GM18511 (cell line): ENCODE data around the gene TRAK1.

Experiments used
- ATAC-seq: cut with Tn5 transposase; IDR thresholded peaks from one replicate; pipeline ENCODE4 v1.9.1; 2021; ENCODE audit warnings: mild to moderate bottlenecking, moderate library complexity; ENCODE audit not compliant: unreplicated experiment

Gene TRAK1

GRCh38 chr3:42090973-42091731 is at the start of gene TRAK1:
TSS of gene TRAK1 (plus strand) at chr3:42091357. CDS start at chr3:42091470, 113 bp downstream.
- ATAC-seq, result no peak

- ATAC-seq, result no peak
Measured at GRCh38 chr3:42042747-42043098, 48.4 kb upstream of the TRAK1 start.

DNA sequence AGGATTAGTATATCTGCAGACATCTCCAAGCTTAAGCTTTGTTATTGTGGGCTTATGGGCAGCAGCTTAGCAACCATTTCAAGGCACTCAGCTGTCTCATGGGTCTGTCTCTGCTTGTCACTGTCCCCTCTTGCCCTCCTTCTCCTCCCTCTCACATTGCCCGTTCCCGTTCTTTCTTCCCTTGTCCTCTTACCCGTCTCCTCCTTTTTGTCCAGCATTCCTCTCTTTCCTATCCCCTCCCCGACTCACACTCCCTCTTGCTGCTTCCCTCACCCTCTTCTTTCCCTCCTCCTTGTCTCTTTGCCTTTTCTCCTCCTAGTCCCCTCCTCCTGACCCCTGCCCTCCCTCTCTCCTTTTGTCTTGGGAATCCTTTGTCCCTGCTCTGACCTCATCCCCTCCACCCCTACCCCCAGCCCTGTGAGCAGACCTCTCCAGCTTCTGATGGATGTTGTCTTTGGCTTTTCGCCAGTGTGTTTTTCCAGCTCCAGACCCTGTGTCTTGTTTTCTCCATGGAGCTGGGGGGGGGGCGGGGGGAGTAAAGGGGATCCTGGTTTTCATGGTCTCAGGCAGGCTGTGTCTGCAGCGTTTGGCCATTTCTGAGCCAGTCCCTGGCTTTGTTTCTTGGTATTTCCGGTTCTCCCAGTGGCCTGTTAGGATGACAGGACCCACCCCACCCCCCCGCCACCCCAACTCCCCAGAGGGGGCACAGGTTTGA is 47.9 kb upstream of the TRAK1 start:
- ATAC-seq, result no peak

- ATAC-seq, result no peak
Measured at GRCh38 chr3:42045708-42046243, 45.4 kb upstream of the TRAK1 start.

DNA sequence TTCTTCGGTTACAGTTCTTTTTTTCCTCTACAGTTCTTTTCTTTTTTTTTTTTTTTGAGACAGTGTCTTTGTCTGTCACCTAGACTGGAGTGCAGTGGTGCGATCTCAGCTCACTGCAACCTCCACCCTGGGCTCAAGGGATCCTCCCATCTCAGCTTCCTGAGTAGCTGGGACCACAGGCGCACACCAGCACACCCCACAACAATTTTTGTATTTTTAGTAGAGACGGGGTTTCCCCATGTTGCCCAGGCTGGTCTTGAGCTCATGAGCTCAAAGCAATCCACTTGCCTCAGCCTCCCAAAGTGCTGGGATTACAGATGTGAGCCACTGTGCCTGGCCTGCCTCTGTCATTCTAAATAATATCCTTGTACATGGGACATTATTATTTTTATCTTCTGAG is 42.6 kb upstream of the TRAK1 start:
- peak; percentile 51 for ATAC-seq

- no peak for ATAC-seq
Measured at GRCh38 chr3:42050126-42050525, 41.0 kb upstream of the TRAK1 start.

DNA sequence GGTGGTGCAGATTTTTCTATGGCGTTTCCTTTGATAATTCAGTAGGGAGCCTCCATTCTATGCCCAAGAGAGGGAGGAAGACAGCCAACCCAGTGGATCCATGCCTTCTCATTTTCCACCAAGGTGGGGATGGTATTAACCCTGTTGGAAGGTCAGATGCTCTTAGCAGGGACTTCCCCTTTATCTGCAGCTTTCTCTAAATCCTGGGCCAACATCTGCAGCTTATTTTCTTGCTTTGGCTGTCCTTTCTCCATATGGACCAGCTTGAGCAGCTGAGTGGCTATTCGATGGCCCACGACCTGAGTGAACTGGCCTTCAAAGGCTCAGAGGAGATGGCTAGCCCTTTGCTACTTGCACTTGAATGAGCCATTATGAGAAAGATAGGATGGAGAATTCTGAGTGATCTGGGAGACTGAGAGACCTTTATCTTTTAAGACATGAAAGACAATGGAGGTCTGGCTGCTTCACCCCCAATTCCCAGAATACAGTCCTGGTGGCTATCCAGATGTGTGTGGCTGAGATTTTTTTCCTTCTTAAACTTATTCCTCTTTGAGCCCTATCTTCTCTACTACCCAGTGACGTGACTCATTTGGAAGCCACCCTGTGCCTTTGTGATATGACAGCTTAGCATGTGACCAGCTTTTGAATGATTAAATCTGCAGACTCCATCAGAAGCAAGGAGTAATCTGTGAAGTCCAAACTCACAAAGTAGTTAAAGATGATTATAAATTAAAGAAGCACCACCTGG is 39.6 kb upstream of the TRAK1 start:
- peak; percentile 39 for ATAC-seq

DNA sequence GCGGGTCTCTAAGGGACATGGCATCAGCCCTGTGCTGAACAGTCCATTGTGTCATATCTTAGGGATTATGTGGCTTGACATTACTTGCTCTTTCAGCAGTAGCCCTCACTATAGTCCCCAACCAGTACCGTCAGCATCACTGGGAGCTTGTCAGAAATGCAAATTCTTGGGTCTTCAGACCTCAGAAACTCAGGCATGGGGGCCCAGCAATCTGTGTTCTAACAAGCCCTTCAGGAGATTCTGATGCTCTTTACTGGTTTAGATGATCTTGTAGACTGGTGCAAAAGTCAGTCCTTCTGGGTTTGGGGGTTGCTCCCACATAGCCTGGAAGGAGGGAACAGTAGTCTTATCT is 39.0 kb upstream of the TRAK1 start:
- peak; percentile 64 for ATAC-seq

DNA sequence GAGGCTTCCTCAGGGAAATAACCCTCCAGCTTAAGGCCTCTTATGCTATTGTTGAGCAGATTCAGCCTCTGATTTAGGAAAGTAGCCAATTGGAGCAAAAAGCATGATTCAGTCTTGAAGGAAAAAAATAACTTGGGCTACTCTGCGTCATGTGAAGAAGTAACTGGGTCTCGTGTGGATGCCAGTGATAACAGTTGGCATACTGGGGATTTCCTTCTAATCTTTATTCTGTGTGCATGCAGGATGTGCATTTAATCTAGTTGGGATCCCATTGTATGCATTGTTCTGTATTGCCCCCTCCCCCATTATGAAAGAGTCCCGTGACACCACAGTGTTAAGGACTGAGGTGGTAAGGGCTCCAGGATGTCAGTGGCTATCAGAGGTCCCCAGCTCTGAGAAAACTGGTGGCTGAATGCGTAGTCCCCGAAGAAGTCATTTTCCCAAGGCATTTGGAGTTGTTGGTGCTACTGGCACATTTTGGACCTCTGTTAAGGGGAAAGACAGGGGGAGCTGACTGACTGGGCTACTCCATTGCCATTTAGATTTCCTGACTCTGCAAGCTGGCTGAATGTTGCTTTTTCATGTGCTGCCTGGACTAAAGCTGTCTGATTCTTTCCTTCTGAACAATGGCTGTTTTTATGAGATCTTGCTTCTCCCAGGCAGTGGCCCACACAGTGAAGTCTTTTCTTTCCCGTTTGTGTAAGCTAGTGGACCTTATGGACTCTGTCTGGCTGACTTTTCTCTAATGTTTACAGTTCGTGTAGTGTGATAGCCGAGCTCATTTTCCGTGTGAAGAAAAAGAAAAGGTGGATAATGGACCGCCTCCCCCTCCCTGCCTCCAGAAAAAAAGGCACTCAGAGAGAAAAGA is 38.4 kb upstream of the TRAK1 start:
- ATAC-seq, result no peak

- no peak for ATAC-seq
Measured at GRCh38 chr3:42053476-42053875, 37.7 kb upstream of the TRAK1 start.

DNA sequence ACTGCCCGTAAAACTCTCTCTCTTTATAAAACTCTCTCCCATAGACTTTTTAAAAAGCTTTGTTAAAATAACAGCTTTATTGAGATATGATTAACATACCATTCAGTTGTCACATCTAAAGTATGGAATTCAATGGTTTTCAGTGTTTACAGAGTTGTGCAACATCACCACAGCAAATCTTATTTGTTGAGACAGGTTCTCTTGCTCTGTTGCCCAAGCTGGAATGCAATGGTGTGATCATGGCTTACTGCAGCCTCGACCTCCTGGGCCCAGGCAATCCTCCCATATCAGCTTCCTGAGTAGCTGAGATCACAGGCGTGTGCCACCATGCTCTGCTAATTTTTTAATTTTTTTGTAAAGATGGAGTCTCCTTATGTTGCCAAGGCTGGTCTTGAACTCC is 35.9 kb upstream of the TRAK1 start:
- ATAC-seq, result no peak

- no peak for ATAC-seq
Measured at GRCh38 chr3:42056840-42057239, 34.3 kb upstream of the TRAK1 start.

- peak; percentile 90 for ATAC-seq
Measured at GRCh38 chr3:42057561-42058211, 33.5 kb upstream of the TRAK1 start.

GRCh38 chr3:42061025-42061712 is 30.0 kb upstream of the TRAK1 start:
- ATAC-seq, result no peak

GRCh38 chr3:42061713-42062380 is 29.3 kb upstream of the TRAK1 start:
- no peak for ATAC-seq

DNA sequence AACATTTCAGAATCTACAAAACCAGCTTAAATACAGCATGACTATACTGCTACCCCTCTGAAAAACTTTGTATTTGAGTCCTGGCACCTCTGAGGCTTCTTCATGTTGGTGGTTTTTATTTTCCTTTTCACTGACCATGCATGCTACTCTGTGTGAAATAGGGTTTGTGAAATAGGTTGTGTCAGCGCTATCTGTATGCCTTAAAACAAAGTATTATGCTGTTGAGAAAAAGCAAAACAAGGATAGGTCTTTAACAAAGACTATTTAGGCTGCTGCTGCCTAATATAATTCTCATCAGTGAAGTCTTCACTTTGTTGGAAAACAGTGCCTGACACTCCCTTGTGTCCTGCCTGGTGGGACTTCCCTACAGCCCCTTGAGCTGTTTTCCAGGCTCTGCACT is 28.7 kb upstream of the TRAK1 start:
- no peak for ATAC-seq

GRCh38 chr3:42063888-42064287 is 27.3 kb upstream of the TRAK1 start:
- ATAC-seq, result no peak

- no peak for ATAC-seq
Measured at GRCh38 chr3:42066516-42067181, 24.5 kb upstream of the TRAK1 start.

GRCh38 chr3:42067326-42067725 is 23.8 kb upstream of the TRAK1 start:
- ATAC-seq, result peak; percentile 88
